GM18505 (cell line): ENCODE data around the gene LIMS1.
"Not testable (repeated sequence)": the region's sequence is repeated elsewhere in the genome, so short reads cannot be mapped to it uniquely, and the experiment has no call there.

Experiments used
- ATAC-seq: cut with Tn5 transposase; IDR thresholded peaks from one replicate; pipeline ENCODE4 v1.9.1; 2021; ENCODE audit not compliant: unreplicated experiment
- POLR2A ChIP-seq: IDR thresholded peaks from 4 replicates; pipeline ENCODE4 v1.6.1; 2011; ENCODE audit warnings: borderline replicate concordance; ENCODE audit not compliant: insufficient read depth, insufficient read length; ENCODE audit errors: extremely low read depth

The LIMS1 gene, protein sequence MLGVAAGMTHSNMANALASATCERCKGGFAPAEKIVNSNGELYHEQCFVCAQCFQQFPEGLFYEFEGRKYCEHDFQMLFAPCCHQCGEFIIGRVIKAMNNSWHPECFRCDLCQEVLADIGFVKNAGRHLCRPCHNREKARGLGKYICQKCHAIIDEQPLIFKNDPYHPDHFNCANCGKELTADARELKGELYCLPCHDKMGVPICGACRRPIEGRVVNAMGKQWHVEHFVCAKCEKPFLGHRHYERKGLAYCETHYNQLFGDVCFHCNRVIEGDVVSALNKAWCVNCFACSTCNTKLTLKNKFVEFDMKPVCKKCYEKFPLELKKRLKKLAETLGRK

DNA sequence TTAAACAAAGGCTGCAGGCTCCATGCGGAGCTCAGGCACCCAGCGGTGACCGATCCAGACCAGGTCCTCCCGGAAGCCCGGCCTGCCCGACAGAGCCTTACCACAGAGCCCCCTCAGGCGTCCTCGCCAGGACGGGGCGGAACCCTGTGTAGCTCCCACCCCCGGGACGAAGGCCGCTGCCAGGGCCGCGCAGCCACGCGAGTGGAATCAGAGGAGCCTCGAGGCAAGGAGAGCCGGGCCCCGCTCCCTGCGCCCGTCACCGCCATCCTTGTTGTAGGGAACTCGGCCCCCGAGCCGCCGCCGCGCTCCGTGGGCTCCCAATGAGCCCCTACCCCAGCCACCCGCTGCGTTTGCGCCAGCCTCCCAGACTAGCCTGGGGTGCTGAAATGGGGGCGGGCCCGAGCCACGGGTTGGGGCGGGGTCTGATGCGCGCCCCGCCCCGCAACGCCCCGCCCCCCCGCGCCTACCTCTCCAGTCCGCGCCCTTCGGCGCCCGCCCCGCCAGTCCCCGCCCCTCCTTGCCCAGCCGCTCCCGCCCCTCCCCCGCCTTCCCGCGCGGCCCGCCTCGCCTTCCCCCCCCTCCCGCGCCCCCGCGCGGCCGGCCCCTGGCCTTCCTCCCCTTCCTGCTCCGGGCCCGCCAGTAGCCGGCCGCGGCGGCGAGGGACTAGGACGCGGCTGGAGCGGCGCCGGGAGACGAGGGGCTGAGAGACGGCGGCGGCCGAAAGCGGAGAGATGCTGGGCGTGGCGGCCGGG, at the start of gene LIMS1:
Gene LIMS1 (plus strand): TSS at position 639 of the 752 bp plus-strand sequence. CDS start 93 bp downstream, at position 732.
- TF ChIP-seq POLR2A, result peak; percentile 81

DNA sequence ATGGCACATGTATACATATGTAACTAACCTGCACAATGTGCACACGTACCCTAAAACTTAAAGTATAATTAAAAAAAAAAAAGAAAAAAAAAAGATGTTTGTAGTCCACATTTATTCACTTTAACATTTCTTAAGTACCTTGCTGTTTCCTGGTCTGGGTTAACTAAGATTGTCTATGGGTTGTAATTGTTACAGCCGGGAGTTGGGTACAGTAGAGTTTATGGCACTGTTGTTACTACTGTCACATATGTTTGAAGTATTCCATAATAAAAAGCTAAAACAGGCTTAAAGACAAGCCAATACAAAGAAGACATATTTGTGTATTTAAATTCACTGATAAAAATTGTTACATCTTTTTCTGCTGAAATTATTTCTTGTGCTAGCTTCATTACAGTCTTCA, 49.0 kb upstream of the LIMS1 start:
- ATAC-seq, result no peak
- no peak for TF ChIP-seq POLR2A

More for the DNA sequence above, at the start of gene LIMS1:
- peak; percentile 84 for ATAC-seq

DNA sequence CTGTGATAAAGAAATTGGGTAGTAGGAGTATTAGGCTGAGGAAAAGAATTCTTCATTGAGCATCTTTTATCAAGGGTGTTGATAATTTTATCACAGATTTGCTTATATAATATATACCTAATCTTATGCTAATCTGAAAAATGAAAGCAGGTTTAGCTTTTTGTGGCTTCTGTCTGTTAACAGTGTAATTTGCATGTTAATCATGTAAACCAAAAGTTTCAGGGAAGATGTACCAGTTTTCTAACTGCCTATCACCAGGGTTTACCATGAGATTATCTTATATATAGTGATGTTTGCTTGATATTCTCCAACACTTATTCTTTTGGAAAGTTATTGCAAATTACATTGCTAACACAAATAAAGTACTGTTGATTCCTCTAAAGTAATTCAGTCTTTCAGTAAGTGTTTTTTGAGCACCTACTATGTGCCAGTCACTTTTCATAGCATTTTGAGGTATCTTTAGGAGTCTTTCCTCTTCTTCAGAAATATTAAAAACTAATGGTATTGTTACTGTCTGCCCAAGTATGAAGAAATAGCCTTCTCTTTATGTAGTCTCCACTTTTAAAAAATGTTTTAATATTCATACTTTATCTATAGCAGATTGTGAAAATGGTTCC, 43.7 kb upstream of the LIMS1 start:
- no peak for ATAC-seq

DNA sequence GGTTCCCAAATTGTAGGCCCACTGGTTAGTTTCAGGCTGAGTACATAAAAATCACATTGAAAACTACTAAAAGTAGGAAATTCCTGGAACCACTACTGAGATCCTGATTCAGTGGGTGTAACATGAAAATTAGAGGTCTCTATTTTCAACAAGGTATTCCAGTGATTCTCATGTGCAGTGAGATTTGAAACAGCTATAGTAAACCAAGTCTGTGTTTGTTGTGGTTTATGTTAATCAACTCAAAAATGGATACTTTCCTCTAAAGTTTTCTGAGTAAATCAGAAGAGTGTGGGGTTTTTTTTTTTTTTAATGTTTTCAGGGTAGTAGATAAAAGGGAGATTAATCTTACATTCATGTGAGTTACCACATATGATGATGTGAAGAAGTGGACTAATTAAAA, 42.4 kb upstream of the LIMS1 start:
- TF ChIP-seq POLR2A, result no peak
- no peak for ATAC-seq

More for the DNA sequence above, 43.7 kb upstream of the LIMS1 start:
- TF ChIP-seq POLR2A, result no peak

DNA sequence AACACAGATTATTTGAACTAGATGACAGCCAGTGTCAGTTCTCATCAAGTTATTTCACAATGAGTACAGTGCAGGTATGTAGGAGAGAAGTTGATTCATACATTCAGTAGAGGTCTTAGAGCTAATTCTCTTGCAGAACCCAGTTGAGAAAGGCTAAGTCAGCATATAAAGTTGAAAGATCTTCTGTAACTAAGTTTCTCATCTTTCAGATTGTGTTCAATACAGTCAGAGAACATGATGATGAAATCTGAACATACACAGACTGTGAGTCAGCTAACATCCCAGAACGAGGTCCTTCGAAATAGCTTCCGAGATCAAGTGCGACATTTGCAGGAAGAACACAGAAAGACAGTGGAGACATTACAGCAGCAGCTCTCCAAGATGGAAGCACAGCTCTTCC, 41.9 kb upstream of the LIMS1 start:
- ATAC-seq, result no peak

DNA sequence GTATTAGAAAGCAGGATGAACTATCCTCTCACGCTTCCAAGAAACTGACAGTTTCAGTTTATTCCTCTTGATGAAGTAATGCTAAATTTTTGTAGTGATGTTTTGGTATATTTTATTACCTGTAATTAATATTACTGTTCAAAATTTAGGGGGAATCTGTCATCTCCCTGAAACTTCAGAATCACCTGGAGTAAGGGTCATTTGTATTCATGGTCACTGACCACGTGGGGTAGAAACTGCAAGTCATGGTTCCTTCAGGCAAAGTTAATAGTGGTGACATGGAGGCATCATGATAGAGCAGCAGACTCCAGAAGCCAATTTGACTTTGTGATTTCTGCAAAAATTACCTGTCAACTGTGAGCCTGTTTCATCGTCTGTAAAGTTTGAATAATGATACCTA, 38.1 kb upstream of the LIMS1 start:
- not testable (repeated sequence) for ATAC-seq

More for the DNA sequence above, 41.9 kb upstream of the LIMS1 start:
- no peak for TF ChIP-seq POLR2A

DNA sequence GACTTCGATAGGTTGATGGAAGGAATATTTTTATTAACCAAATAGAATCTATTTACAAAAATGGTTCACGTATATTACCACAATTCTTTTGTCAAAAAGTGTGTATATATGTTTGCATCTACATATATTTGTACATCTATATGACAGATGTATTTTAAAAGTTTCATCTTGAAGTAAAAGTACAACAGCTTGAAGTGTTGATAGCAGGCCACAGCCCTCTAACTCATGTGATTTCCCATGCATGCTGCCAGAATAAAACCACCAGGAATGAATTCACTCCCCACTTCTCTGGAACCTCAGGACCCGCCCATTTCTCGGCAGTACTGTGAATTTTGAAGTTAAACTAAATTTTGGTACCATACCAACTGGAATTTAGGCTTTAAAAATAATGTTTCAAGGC, 26.6 kb upstream of the LIMS1 start:
- not testable (repeated sequence) for ATAC-seq

DNA sequence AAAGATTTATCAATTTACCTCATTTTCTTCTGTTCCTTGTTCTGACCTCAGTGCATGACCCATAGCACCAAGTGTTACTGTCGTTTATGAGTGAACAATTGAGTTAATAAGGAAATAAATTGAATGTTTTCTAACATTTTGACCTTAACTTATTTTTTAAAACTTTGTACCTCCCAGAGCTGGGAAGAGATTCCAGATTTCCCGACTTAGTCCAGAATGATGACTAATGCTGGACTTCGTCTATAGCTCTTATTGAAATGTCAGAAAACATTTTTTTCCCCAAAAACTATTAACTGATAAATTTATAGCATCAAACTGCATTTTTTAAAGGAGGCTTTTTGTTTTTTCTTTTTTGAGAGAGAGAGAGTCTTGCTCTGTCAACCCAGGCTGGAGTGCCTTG, 21.8 kb upstream of the LIMS1 start:
- ATAC-seq, result not testable (repeated sequence)

DNA sequence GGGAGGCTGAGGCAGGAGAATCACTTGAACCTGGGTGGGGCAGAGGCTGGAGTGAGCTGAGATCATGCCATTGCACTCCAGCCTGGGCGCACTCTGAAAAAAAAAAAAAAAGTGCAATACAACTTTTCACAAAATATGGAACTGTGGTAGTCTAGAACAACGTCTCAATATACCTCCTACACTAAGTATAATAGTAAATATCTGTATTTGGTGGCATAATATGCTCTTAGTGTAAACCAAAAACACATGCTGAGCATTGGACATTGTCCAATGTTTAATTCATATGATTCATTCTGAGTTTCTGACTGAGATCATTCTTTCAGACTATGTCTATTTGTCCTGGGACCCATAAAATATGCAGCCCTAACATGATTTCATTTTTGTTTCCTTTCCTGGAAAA, 19.8 kb upstream of the LIMS1 start:
- not testable (repeated sequence) for ATAC-seq

DNA sequence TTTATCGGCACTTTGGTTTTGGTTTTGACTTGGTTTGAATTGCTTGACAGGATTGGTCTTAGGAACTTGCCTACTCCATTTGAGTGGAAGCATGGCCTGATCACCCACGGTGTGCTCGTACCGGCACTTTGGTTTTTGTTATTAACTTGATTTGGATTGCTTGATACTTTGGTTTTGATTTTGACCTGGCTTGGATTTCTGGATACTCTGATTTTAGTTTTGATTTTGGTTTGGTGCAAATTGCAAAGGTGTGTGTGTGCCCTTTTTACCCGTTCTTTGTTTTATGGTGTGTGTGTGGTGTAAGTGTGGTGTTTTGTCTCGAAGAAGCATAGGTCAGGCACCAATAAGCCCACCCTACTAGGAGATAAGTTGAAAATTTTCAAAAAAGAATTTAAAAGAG, 9.6 kb upstream of the LIMS1 start:
- not testable (repeated sequence) for ATAC-seq

DNA sequence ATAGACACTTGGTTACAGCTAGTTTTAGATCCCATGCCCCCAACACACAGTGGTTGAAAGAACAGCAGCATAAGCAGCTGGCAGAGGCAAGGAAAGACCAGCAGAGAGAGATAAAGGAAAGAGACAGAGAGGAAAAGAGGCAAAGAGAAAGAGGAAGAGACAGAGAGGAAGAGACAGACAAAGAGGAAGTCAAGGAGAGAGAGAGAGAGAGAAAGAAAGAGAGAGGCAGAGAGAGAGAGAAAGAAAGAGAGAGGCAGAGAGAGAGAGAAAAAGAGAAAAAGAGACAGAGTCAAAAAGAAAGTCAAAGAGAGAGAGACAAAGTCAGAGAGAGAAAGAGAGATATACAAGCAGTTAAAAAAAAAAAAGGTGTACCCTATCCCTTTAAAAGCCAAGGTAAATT, 9.0 kb upstream of the LIMS1 start:
- ATAC-seq, result not testable (repeated sequence)

DNA sequence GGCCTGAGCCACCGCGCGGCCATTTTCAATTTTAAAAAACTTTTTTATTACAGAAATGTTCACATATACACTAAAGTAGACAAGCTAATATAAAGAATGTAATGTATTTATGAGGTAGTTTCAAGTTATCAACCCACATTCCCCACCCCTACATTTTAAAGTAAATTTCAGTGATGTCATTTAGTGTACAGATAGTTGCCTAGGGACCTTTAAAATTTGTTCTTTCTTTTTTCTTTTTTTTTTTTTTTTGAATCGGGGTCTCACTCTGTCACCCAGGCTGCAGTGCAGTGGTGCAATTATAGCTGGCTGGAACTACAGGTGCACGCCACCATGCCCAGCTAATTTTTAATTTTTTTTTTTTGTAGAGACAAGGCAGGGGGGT, 2.6 kb upstream of the LIMS1 start:
- ATAC-seq, result no peak
- TF ChIP-seq POLR2A, result no peak

DNA sequence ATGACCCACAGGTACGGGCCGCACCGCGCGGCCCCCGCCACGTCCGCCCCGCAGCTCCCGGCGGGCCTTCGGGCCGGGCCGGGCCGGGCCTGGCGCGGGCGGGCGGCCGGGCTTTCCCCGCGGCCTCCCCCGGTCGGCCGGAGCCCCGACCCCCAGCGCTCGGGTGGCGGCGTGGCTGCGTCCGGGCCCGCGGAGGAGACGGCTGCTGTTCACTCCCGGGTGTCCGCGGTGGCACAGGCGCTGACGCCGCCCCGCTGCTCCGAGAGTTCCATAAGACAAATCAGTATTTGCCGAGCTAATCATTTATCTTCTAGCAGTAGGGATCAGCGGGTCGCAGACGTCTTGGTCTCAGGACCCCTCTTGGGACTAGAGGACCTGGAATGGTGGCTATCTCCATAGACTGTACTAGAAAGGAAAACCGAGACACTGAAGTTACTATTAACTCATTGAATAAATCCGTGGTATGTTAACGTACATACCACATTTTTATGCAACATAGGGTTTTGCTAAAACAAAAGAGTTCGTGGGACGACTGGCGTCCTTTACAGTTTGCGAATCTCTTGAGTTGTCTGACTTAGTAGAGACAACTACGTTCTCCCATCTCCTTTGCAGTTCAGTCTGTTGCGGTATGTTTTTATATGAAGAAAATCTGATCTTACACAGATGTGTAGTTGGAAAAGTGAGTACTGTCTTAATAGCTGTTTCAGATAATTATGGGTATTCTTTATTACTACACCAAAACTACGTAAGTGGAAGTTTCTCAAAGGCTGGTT, 500 bp downstream of the LIMS1 start:
- peak; percentile 34 for ATAC-seq
- TF ChIP-seq POLR2A, result no peak

DNA sequence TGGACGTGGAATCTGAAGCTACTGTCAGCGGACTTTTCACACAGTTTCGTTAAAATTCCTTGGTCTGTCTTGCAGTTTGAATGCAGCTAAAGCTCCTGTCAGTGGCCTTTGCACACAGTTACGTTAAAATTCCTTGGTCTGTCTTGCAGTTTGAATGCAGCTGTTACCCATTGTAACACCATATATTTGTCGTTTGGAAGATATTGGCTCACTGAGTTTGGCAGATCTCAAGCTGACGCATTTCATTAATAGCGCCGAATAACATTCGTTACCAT, 1.0 kb downstream of the LIMS1 start:
- no peak for ATAC-seq

DNA sequence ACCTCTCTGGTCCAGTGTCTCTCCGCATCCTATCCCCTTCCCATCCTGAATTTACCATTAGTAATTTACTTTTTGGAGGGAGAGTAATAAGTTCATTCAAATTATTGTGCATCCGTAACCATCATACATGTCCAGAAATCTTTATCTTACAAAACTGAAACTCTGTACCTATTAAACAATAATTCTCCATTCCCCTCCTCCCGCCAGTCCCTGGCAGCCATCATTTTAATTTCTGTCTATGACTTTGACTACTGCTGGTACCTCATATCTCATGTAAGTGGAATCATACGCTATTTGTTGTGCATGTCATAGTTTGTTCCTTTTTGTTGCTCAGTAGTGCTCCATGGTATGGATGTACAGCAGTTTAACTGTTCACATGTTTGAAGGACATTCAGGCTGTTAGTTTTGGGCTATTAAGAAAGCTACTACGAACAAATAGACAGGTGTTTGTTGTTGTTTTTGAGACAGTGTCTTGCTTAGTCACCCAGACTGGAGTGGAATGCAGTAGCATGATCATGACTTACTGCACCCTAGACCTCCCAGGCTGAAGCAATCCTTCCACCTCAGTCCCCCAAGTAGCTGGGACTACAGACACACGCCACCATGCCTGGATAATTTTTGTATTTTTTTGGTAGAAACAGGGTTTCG, 2.0 kb downstream of the LIMS1 start:
- TF ChIP-seq POLR2A, result no peak
- ATAC-seq, result no peak

More for the DNA sequence above, 1.0 kb downstream of the LIMS1 start:
- no peak for TF ChIP-seq POLR2A
